LoVo (cell line): ENCODE measurements around the gene OR10H1.
"Not testable (repeated sequence)": the region's sequence is repeated elsewhere in the genome, so short reads cannot be mapped to it uniquely, and the experiment has no call there.

Experiments used
- DNase-seq: peaks from one replicate; pipeline ENCODE4 v3.0.0-alpha.2; 2016; ENCODE audit warnings: low spot score

Gene OR10H1

DNA sequence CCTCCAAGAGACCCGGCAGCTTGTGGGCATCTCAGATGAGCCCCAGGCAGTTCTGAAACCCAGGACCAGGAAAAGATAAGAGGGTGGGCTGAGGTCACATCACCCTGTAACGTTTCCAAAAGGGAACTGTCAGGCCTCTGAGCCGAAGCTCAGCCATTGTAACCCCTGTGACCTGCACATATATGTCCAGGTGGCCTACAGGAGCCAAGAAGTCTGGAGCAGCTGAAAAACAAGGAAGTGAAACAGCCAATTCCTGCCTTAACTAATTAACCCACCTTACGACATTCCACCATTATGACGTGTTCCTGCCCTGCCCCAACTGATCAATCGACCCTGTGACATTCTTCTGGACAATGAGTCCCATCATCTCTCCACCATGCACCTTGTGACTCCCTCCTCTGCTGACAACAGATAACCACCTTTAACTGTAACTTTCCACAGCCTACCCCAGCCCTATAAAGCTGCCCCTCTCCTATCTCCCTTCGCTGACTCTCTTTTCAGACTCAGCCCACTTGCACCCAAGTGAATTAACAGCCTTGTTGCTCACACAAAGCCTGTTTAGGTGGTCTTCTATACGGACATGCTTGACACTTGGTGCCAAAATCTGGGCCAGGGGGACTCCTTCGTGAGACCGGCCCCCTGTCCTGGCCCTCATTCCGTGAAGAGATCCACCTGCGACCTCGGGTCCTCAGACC lies 13.3 kb upstream of the OR10H1 start:
- DNase-seq, result peak; percentile 65

- DNase-seq, result peak; percentile 28
Observed at GRCh38 chr19:15828121-15828610, 12.7 kb upstream of the OR10H1 start.

DNA sequence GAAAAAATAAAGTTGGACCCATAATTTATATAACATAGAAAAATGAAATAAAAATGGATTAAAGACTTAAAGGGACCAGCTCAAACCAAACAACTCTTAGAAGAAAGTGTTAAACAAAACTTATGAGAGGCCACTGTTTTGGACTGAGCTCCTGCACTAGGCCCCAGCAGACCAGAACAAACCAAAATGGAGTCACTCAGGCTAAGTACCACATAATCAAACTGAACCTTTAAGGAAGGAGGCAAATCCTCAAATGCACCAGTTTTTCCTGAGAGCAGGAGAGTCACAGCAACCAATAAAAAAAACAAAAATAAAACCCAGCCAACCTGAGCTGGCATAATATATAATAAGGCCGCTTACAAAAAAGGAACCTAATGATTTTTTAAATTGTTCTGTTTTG lies 10.3 kb upstream of the OR10H1 start:
- DNase-seq, result no peak

DNA sequence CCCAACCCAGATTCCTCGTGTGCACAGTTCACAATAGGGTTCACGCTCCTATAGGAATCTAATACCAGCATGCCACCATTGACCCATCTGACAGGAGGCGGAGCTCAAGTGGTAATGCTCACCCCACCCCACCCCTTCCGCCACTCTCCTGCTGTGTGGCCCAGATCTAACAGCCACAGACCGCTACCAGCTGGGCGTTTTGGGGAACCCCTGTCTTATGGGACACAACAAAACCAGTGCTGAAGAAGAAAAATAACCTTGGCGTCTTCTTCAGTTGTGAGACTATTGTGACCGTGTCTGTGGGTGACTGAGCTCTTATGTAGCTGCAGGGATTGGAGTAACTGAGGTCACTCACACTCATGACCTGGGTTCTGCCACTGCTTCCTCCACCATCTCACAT lies 5.2 kb upstream of the OR10H1 start:
- DNase-seq, result no peak

DNA sequence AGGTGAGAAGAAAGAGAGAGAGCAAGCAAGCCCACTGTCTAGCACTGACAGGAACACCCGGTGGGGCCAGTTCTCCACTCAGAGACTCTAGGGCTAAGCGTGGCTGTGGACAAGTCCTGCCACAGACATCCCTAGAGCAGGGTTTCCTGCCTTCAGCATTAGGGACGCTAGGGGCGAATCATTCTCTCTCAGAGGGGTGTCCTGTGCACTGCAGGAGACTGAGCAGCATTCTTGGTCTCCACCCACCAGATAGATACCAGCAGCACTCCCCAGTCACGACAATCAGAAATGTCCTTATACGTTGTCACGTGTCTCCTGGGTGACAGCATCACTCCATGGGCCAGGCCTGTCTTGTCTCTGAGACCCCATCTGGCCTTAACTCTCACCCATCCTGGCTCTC lies 1.5 kb downstream of the OR10H1 start:
- DNase-seq, result no peak

- DNase-seq, result no peak
Observed at GRCh38 chr19:15812060-15812722, 3.3 kb downstream of the OR10H1 start.

DNA sequence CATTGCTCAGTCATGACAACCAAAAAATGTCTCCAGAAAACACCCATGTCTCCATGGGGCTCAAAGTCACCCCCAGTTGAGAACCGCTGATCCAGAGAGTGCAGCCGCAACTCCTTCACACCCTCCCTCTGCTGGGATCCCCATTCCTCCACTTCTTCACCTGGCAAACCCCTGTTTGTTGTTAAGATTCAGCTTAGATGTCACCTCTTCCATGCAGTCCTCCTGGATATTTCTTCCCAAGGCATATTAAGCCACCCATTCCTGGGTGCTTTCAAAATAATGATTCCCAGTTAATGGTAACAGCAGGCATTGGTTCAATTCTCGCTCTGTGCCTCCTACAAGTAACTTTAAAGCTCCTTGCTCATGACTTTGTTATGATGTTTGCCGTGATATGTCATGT lies 4.0 kb downstream of the OR10H1 start:
- no peak for DNase-seq

DNA sequence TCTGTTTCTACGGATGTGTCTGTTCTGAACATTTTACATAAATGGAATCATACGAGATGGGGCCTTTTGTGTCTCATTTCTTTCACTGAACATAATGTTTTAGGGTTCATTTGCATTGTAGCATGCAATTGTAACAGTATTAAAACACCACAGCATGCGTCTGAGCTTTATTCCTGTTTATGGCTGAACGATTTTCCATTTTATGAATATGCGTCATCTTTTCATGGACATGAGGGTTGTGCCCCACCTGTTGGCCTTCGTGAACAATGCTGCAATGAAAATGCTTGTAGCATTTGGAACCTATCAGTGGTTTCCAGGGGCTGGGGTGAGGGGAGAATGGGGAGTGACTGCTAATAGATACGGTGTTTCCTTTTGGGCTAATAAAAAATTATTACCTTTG lies 5.1 kb downstream of the OR10H1 start:
- peak; percentile 47 for DNase-seq

- not testable (repeated sequence) for DNase-seq
Observed at GRCh38 chr19:15794279-15794678, 21.2 kb downstream of the OR10H1 start.

DNA sequence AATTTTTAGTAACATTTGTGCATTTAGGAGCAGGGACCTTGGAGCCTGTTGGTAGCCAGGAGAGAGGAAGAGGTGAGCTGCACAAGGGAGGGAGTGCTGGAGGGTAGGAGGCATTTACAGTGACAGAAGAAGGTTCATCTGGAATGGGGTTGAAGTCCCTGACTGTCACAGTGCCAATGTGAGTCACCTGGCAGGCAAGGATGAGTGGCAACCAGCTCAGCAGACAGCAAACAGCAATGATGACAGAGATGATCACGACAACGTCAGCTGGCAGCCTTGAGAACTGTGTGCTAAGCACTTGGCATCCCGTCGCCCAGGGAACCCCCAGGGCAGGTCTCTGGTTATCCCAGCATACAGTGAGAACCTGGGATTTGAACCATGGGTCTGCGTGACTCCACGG lies 25.4 kb downstream of the OR10H1 start:
- peak; percentile 26 for DNase-seq

DNA sequence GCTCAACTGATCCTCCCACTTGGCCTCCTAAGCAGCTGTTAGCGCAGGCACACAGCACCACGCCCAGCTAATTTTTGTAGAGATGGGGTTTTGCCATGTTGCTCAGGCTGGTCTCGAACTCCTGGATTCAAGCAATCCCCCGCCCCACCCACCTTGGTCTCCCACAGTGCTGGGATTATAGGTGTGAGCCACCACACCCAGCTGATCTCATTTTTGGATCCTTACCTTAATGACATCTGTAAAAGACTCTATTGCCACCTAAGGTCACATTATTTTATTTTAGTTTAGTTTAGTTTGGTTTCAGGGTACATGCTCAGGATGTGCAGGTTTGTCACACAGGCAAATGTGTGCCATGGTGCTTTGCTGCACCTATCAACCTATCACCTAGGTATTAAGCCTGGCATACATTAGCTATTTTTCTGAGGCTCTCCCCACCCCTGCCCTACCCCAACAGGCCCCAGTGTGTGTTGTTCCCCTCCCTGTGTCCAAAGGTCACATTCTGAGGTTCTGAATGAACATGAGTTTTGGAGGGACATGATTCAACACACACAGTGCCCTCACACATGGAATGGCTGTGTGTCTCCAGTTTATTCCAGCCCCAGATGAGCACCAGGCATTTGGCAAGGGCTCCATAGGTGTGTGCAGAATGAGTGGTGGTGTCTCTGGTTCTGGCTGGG lies 26.7 kb downstream of the OR10H1 start:
- peak; percentile 62 for DNase-seq

- DNase-seq, result no peak
Observed at GRCh38 chr19:15787611-15788155, 27.8 kb downstream of the OR10H1 start, which contains the start of gene OR10H5. OR10H5 (plus strand) TSS chr19:15787661; CDS start chr19:15794049, 6,388 bp downstream.

- not testable (repeated sequence) for DNase-seq
Observed at GRCh38 chr19:15782896-15783295, 32.6 kb downstream of the OR10H1 start.

DNA sequence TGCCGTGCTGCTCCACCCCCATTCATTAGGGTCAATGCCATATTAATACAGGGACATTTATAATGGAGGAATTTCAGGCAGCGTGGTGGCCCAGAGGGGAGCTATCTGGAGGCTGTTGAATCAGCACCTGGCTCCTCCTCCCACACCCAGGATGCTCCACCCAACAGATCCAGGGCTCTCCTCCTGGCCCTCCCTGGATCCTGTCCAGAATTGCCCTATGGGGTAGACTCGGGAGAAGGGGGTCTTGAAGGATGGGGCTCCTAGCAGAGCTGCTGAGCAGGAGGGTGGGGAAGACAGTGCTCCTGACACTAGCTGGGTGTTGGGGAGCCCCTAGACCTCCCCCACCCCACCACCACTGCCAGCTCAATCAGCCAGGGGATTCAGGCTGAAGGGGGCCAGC lies 33.3 kb downstream of the OR10H1 start:
- no peak for DNase-seq

DNA sequence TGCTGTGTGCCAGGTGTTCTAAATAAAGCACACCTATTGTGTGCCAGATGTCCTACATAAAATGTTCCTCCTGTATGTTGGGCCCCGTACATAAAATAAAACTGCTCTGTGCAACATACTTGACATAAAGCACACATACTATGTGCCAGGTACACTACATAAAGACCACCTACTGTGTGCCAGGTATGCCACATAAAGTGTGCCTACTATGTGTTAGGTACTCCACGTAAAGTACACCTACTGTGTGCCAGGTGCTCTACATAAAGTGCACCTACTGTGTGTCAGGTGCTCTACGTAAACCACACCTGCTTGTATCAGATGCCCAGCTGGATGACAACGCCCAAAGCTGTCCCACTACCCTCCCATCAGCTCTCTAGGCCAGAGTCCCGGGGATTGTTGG lies 33.8 kb downstream of the OR10H1 start:
- no peak for DNase-seq

- peak; percentile 3 for DNase-seq
Observed at GRCh38 chr19:15780610-15781418, 34.6 kb downstream of the OR10H1 start.

GRCh38 chr19:15779756-15780476 lies 35.5 kb downstream of the OR10H1 start:
- no peak for DNase-seq

- DNase-seq, result no peak
Observed at GRCh38 chr19:15776991-15777970, 38.2 kb downstream of the OR10H1 start.

DNA sequence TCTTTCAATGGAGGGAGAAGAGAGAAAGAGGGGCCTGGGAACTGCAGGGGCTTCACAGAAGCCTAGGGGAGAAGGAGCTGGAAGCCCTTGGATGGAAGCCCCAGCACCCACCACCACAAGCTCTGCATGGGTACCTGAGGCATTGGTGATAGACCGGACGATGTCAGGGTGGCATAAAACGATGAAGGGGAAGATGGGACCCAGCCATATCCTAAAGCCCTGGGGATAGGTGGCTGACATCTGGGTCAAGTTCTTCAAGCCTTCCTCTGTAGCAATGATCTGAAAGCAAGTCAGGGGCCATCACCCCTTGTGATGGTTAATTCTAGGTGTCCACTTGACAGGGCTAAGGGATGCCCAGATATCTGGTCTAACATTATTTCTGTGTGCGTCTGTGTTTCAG lies 39.2 kb downstream of the OR10H1 start:
- DNase-seq, result no peak

- DNase-seq, result no peak
Observed at GRCh38 chr19:15775249-15775648, 40.2 kb downstream of the OR10H1 start.
